Mucosa of descending colon (tissue), 3 donors: ENCODE results near the gene COQ8A. TPM values are rescaled to one million over a fixed set of nuclear protein-coding genes. Genes with fewer than 3 reads are reported as not detected.

Experiments
- ATAC-seq: fragments of 200-7000 bp; cut with Tn5 transposase; one replicate; pipeline ENCODE4 v1.9.1; 2020; ENCODE audit warnings: mild to moderate bottlenecking, moderate library complexity
- DNase-seq, 3 donors: peaks; one replicate each; pipeline ENCODE4 v3.0.0-alpha.2; 2020
- H3K36me3 ChIP-seq: fragments of 200-600 bp; one replicate; pipeline ENCODE4 v1.8.0; 2021; ENCODE audit warnings: low read depth, mild to moderate bottlenecking
- H3K4me1 ChIP-seq: fragments of 200-600 bp; one replicate; pipeline ENCODE4 v1.8.0; 2021; ENCODE audit warnings: low read depth, mild to moderate bottlenecking
- H3K4me3 ChIP-seq: fragments of 200-600 bp; one replicate; pipeline ENCODE4 v1.8.0; 2021; ENCODE audit warnings: mild to moderate bottlenecking
- H3K9me3 ChIP-seq: fragments of 200-600 bp; one replicate; pipeline ENCODE4 v1.8.0; 2021; ENCODE audit warnings: mild to moderate bottlenecking
- intact Hi-C, 2 donors: fragments of 100-400 bp; cut with DNase I in 1 of 2; cut with micrococcal nuclease in 1 of 2; formaldehyde crosslinking; loops; one replicate each; pipeline versions ENCODE4 v1.11.0 to v1.11.1; 2022; cut with DNase I, micrococcal nuclease
- total RNA-seq, 3 donors: library from RNA; stranded (reverse); fragmentation: NEBNext Ultra II Directional in 2 of 3; extraction: Animal tissue kit (Norgen Biotek cat#: 25700) in 2 of 3; gene quantifications; one replicate each; pipeline versions ENCODE4 v1.2.1 to v1.2.4, GENCODE V29; 2021 to 2023
- TF ChIP-seq, protein P1 (sequence below): fragments of 200-600 bp; IDR thresholded peaks from one replicate; pipeline ENCODE4 v1.8.0; 2022; ENCODE audit warnings: antibody characterized with exemption, mild to moderate bottlenecking
- donor health status: DM: no; HTN: no; CAD: no; lungs with moderate emphysema.
- donor health status: DM: no; HTN: no; CAD: no.
- donor health status: DM: no; HTN: yes; CAD: no.

The COQ8A gene
- total RNA-seq, 3 donors from 2014 or later: 47.3 to 77.9 (median 67.1) TPM

DNA sequence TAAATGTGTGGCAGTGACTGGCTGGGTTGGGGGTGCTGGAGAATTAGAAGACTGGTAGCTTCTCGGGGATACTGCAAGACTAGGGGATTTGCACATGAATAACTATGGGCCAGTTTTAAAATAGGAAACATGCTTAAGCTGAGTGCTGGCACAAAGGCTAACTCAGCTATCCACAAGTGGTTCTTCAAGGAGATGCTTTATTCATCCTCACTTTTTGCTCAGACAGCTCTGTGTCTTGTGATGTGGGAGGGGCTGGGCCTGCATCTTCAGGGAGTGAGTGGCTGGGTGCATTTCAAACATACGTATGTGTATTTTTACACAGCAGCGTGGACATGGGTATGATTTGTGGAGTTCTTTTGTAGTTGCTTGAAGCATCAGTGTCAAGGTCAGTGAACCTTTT is 2.3 kb downstream of the COQ8A start:
- ATAC-seq: no peak
- intact Hi-C loops: no loop called here
- H3K4me1 ChIP-seq: peaks cover 63% of the 10 kb centered on the region
- no peak overlapping the region for H3K4me3 ChIP-seq
- no peaks in the 10 kb centered on the region for H3K36me3 ChIP-seq
- no peaks in the 10 kb centered on the region for H3K9me3 ChIP-seq
- TF ChIP-seq, protein P1, sequence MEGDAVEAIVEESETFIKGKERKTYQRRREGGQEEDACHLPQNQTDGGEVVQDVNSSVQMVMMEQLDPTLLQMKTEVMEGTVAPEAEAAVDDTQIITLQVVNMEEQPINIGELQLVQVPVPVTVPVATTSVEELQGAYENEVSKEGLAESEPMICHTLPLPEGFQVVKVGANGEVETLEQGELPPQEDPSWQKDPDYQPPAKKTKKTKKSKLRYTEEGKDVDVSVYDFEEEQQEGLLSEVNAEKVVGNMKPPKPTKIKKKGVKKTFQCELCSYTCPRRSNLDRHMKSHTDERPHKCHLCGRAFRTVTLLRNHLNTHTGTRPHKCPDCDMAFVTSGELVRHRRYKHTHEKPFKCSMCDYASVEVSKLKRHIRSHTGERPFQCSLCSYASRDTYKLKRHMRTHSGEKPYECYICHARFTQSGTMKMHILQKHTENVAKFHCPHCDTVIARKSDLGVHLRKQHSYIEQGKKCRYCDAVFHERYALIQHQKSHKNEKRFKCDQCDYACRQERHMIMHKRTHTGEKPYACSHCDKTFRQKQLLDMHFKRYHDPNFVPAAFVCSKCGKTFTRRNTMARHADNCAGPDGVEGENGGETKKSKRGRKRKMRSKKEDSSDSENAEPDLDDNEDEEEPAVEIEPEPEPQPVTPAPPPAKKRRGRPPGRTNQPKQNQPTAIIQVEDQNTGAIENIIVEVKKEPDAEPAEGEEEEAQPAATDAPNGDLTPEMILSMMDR: no peak
- no peak for DNase-seq

DNA sequence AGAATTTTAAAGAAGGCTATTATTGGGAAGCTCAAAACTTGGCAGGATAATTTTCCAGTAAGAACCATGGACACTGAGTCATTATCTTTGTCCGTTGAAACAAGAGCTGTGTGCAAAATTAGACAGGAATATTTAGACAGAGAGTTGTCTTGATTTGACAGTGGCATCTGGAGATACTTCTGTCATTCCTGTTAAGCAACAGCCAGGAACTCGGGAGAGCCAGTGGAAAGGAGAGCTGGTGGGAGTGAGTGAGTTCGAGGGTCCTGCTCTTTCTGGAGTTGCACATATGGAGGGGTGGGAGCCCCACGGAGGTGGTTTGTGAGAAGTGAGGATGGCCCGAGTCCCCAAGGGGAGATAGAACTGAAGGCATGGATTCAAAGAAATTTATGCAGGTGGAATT is 3.1 kb downstream of the COQ8A start:
- intact Hi-C loops: no loop called here
- no peak overlapping the region for H3K4me3 ChIP-seq
- ATAC-seq (no peak), DNase-seq (no peak)
- TF ChIP-seq, protein P1: no peak
- no peaks in the 10 kb centered on the region for H3K9me3 ChIP-seq
- no peaks in the 10 kb centered on the region for H3K36me3 ChIP-seq
- H3K4me1 ChIP-seq: peaks cover 61% of the 10 kb centered on the region

DNA sequence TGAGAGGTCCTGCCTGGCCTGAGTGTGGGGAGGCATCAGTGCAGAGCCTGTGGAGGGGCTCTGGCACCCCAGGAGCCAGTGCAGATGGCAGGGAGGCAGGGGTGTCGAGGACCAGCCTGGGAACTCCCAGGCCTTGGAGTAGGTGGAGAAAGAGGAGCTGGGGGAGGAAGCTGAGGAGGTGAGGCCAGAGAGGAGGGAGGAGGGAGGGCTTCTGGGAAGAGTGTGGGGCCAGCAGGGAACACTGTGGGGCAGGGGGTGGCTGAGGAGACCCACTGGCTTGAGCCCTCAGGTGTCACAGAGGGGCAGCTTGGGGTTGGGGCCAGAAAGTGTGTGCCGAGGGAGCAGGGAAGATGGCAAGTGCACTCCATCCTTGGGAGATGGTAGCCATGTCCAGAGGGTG is 3.8 kb downstream of the COQ8A start:
- TF ChIP-seq, protein P1: no peak
- H3K9me3 ChIP-seq: no peaks in the 10 kb centered on the region
- peaks cover 54% of the 10 kb centered on the region for H3K4me1 ChIP-seq
- DNase-seq (no peak), ATAC-seq (no peak)
- no peak overlapping the region for H3K4me3 ChIP-seq
- intact Hi-C loops: no loop called here
- no peaks in the 10 kb centered on the region for H3K36me3 ChIP-seq

DNA sequence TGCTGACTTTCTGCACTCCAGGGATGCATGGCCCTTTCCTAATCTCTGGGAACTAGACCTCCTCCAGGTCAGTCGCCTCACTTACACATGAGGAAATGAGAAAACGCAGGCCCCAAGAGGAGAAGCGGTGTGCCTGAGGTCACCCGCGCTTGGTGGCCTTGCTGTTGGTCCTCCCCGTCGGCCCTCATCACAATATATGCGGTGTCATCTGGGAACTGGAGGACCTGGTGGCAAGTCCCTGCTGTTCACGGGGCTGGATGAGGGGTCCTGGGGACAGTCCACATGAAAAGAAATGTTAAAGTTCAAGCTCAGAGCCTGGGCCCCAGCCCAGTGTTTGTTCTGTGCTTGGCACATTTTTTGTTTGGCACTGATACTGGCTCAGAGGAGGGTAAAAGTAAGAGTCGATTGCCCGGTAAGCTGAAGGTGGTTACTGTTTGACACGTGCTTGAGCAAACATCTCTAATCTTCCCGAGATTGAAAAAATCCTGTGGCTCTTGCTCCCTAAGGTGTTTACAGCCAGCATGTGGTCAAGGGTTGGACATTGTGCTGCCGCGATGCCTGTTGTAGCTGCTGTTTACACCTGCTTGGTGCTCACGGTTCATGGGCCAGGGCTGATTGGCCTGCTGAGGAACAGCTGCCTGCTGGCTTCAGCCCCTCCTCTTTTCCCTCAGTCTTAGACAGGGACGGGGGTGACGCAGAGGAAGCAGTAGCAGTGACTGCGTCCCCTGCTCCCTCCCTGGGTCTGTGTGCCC is 5.2 kb downstream of the COQ8A start:
- intact Hi-C loops: no loop called here
- TF ChIP-seq, protein P1: no peak
- Histone ChIP-seq H3K4me1 (peaks cover 54% of the 10 kb centered on the region), H3K4me3 (no peak overlapping the region), H3K36me3 (no peaks in the 10 kb centered on the region), H3K9me3 (no peaks in the 10 kb centered on the region)
- DNase-seq (peak; percentile 82 to 87 (median 83)), ATAC-seq (peak; percentile 89)

DNA sequence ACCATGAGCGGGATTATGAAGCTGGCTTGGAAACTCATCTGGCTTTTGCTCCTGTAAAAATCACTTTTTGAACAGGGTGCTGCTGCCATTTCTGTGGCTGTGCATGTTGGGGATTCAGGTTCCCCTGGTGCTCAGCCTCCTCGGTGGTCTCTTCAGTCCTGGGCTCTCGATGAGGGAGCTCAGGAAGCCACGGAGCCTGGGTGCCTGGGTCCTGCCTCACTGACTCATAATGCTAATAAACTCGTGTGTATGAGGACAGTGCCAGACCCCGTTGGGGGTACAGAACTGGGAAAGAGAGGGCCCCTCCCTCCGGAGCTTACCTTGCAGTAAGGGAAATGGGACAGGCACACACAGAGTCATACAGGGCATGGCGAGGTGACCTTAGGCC is 5.8 kb downstream of the COQ8A start:
- no peaks in the 10 kb centered on the region for H3K9me3 ChIP-seq
- H3K36me3 ChIP-seq: no peaks in the 10 kb centered on the region
- intact Hi-C loops: no loop called here
- peaks cover 52% of the 10 kb centered on the region for H3K4me1 ChIP-seq
- DNase-seq: no peak
- no peak for ATAC-seq
- TF ChIP-seq, protein P1: no peak
- no peak overlapping the region for H3K4me3 ChIP-seq
